Neural progenitor cell (in vitro differentiated cells): Measurements from ENCODE around the gene ARPP19.

Experiments
- EZH2 ChIP-seq: fragments of 200-600 bp; sonication (generic); IDR thresholded peaks from 2 replicates; pipeline ENCODE4 v1.6.1; 2017; ENCODE audit warnings: antibody characterized with exemption, mild to moderate bottlenecking, moderate library complexity
- TF ChIP-seq, protein P1 (sequence below): fragments of 200-600 bp; sonication (generic); IDR thresholded peaks from 2 replicates; pipeline ENCODE4 v1.5.1; 2017; ENCODE audit warnings: antibody characterized with exemption, mild to moderate bottlenecking

DNA sequence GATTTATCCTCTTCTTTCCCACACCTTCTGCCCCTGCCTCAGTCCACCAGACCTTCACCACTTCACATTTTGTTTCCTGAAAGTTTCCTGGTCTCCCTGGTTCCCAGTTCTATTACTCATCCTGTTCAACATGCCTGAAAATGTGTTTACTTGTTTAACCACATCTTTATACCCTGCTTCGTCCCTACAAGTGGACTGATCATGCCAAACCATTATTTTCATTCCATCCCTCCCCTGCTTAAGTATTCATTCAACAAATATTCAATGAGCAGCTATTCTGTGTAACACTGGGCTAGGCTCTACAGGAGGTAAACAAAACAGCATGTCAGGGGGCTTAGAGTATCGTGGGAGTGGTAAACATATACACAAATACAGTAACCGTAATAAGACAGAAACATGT is 45.6 kb downstream of the ARPP19 start:
- TF ChIP-seq, protein P1, sequence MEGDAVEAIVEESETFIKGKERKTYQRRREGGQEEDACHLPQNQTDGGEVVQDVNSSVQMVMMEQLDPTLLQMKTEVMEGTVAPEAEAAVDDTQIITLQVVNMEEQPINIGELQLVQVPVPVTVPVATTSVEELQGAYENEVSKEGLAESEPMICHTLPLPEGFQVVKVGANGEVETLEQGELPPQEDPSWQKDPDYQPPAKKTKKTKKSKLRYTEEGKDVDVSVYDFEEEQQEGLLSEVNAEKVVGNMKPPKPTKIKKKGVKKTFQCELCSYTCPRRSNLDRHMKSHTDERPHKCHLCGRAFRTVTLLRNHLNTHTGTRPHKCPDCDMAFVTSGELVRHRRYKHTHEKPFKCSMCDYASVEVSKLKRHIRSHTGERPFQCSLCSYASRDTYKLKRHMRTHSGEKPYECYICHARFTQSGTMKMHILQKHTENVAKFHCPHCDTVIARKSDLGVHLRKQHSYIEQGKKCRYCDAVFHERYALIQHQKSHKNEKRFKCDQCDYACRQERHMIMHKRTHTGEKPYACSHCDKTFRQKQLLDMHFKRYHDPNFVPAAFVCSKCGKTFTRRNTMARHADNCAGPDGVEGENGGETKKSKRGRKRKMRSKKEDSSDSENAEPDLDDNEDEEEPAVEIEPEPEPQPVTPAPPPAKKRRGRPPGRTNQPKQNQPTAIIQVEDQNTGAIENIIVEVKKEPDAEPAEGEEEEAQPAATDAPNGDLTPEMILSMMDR: no peak
- TF ChIP-seq EZH2: no peak
